ENCODE results near the gene FAM118B.

GRCh38 chr11:126191379-126192073 lies 20.1 kb upstream of the FAM118B start:
- TF ChIP-seq CTCF (IDR thresholded peaks at IDR 0.05) (no peak), RFX5 (IDR thresholded peaks at IDR 0.05; ENCODE audit: low read length) (no peak), MXI1 (IDR thresholded peaks at IDR 0.05; ENCODE audit: low read depth, low read length) (no peak), REST (IDR thresholded peaks at IDR 0.05; ENCODE audit: low read depth, low read length) (no peak), ZBTB33 (IDR thresholded peaks at IDR 0.05; ENCODE audit: borderline replicate concordance, low read depth) (no peak), MAX (IDR thresholded peaks at IDR 0.05; ENCODE audit: low read depth) (no peak), SIN3A (IDR thresholded peaks at IDR 0.05; ENCODE audit: borderline replicate concordance, low read depth, low read length) (no peak), SMC3 (IDR thresholded peaks at IDR 0.05; ENCODE audit: low read depth, low read length) (no peak), CHD2 (IDR thresholded peaks at IDR 0.05; ENCODE audit: low read length, partially characterized antibody) (no peak), POLR2AphosphoS5 (IDR thresholded peaks at IDR 0.05; ENCODE audit: low read depth, low read length) (no peak), FOXM1 (IDR thresholded peaks at IDR 0.05; ENCODE audit: low read depth) (no peak), TCF12 (IDR thresholded peaks at IDR 0.05) (no peak)
